Measurements from ENCODE around the gene TAX1BP3.

DNA sequence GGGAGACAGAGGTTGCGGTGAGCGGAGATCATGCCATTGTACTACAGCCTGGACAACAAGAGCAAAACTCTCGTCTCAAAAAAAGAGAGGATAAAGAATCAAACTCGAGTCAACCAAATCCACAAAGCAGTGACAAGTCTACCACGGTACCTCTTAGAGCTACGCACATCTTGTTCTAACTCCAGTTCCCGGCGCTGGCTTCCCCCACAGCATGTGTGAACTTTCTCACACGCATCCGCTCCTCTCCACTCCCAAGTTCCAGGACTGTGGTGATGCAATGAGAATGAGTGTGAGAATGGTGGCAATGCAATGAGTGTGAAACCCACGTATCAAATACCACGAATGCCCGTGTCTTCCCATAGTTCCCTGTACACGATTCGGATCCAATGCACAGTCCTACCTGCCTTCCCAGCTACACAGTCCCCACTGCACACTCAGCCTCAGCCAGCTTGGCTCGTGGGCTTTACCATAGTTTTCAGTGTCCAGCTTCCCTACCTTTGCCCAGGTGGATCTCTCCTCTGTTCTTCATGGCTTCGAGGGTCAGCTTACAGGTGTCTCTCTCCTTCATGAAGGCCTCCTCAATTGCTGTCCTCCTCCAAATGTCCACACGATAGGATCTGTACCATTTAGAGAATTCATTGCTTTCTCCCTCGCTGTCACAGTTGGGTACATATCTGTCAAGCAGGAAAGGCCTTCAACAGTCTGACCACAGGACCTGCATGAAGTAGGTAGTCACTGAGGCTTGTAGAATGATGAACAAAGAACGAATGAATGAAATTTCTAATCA, 36.7 kb upstream of the TAX1BP3 start:
- TF ChIP-seq ZFX (IDR thresholded peaks at IDR 0.05) (no peak), POLR2A (IDR thresholded peaks at IDR 0.05; ENCODE audit: borderline replicate concordance, extremely low read depth, insufficient read depth, insufficient read length) (no peak), SP1 (IDR thresholded peaks at IDR 0.05; ENCODE audit: low read depth) (no peak), SRF (IDR thresholded peaks at IDR 0.05; ENCODE audit: low read depth) (no peak)
- TF ChIP-seq, protein P1, sequence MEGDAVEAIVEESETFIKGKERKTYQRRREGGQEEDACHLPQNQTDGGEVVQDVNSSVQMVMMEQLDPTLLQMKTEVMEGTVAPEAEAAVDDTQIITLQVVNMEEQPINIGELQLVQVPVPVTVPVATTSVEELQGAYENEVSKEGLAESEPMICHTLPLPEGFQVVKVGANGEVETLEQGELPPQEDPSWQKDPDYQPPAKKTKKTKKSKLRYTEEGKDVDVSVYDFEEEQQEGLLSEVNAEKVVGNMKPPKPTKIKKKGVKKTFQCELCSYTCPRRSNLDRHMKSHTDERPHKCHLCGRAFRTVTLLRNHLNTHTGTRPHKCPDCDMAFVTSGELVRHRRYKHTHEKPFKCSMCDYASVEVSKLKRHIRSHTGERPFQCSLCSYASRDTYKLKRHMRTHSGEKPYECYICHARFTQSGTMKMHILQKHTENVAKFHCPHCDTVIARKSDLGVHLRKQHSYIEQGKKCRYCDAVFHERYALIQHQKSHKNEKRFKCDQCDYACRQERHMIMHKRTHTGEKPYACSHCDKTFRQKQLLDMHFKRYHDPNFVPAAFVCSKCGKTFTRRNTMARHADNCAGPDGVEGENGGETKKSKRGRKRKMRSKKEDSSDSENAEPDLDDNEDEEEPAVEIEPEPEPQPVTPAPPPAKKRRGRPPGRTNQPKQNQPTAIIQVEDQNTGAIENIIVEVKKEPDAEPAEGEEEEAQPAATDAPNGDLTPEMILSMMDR (IDR thresholded peaks at IDR 0.05 in 2 of 3, conservative IDR thresholded peaks at IDR 0.05 in 1 of 3; ENCODE audit: borderline replicate concordance in 1 of 3, insufficient read depth in 1 of 3, low read depth in 2 of 3, low read length in 2 of 3): no peak
- TF ChIP-seq, protein P2, sequence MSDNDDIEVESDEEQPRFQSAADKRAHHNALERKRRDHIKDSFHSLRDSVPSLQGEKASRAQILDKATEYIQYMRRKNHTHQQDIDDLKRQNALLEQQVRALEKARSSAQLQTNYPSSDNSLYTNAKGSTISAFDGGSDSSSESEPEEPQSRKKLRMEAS (IDR thresholded peaks at IDR 0.05): no peak
- TF ChIP-seq, protein P3, sequence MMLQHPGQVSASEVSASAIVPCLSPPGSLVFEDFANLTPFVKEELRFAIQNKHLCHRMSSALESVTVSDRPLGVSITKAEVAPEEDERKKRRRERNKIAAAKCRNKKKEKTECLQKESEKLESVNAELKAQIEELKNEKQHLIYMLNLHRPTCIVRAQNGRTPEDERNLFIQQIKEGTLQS (IDR thresholded peaks at IDR 0.05): no peak
